HL-60 (cell line): ENCODE data around the gene NEK2.

ENCODE experiments used
- DNase-seq, 2 experiments: peaks; one replicate each; pipeline ENCODE4 v3.0.0-alpha.2; 2010 to 2020; ENCODE audit warnings: low read depth in 1 of 2, low spot score in 1 of 2
- H3K27ac ChIP-seq: fragments of 250-450 bp; sonication (Bioruptor Pico); replicated peaks from 2 replicates; pipeline ENCODE4 v1.5.1; 2020; ENCODE audit warnings: mild to moderate bottlenecking, moderate library complexity
- H3K27me3 ChIP-seq: fragments of 250-450 bp; sonication (Bioruptor Pico); 2 replicates; pipeline ENCODE4 v1.5.1; 2021; ENCODE audit warnings: mild to moderate bottlenecking, moderate library complexity; ENCODE audit not compliant: insufficient read depth, poor library complexity, severe bottlenecking
- H3K4me3 ChIP-seq: replicated peaks from 2 replicates; pipeline ENCODE4 v1.5.1; 2011; ENCODE audit warnings: mild to moderate bottlenecking, control low read depth, low read length; ENCODE audit not compliant: insufficient read depth
- GABPA ChIP-seq: IDR thresholded peaks from 2 replicates; pipeline ENCODE4 v1.6.1; 2012; ENCODE audit warnings: low read depth
- POLR2AphosphoS5 ChIP-seq: IDR thresholded peaks from 2 replicates; pipeline ENCODE4 v1.6.1; 2012; ENCODE audit warnings: low read depth
- SPI1 ChIP-seq: IDR thresholded peaks from 2 replicates; pipeline ENCODE4 v1.6.1; 2012; ENCODE audit warnings: low read depth, mild to moderate bottlenecking, borderline replicate concordance
- TF ChIP-seq, protein P1 (sequence below): IDR thresholded peaks from 2 replicates; pipeline ENCODE4 v1.6.1; 2012; ENCODE audit warnings: low read depth; ENCODE audit not compliant: insufficient replicate concordance
- TF ChIP-seq, protein P2 (sequence below): IDR thresholded peaks from one replicate; pipeline ENCODE4 v1.5.1; 2011; ENCODE audit warnings: low read length, control low read depth, inconsistent platforms; ENCODE audit not compliant: insufficient read depth

Gene NEK2

DNA sequence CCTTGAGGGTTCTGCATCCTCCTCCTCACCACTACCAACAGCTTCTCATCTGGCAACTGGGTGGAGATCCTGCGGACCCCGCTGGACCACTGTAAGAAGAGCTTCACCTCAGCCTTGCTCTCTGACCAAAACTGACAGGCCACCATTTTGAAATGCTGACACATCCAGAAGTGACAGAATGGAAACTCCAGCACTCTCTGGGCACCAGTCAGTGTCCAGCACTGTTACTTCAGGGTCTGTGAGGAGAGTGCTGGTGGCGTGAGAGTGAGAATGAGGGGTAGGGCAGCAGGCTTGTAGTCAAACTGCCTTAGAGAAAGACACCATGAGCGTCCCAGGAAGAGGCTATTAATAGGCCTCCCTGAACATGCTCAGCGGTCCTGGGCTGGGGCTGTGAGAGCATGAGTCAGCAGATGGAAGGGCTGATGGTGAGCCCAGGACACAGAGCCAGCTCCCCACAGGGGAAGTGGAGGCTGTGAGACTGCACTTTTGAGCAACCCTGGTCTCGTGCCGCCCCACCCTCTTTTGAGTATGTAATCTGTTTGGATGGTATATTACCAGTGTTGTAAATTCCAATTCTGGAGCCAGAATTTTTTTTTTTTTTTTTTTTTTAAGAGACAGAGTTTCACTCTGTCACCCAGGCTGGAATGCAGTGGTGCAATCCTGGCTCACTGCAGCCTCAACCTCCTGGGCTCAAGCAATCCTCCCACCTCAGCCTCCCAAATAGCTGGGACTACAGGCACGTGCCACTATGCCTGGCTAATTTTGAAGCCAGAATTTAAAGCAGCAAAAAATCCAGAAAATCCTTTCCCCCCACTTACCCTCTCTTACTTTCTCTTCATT is 62.1 kb downstream of the NEK2 start:
- Histone ChIP-seq H3K4me3 (no peak overlapping the region), H3K27ac (peak overlapping the region; percentile 57)
- TF ChIP-seq SPI1 (peak; percentile 86), POLR2AphosphoS5 (0 out of 2 replicates have a peak, but pooled peaks have one; percentile 36), GABPA (no peak)

DNA sequence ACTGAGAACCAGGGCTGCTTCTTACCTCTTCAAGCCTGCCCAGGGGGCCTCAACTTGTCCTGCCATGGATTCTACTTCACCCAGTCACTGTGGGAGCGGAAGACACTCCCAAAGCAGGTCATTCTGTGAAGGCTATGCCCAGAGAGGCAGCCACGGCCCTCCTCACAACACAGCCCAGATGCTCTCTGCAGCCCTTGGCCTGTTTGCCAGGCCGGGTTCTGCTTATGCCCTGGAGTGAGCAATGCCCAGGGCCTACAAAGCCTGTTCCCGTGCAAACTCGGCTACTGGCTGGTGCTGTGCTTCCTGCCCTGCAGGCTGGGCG is 62.7 kb downstream of the NEK2 start:
- peak overlapping the region; percentile 57 for H3K27ac ChIP-seq
- no peak for DNase-seq
- no peak overlapping the region for H3K4me3 ChIP-seq
- no peaks in the 10 kb centered on the region for H3K27me3 ChIP-seq
- TF ChIP-seq, protein P1, sequence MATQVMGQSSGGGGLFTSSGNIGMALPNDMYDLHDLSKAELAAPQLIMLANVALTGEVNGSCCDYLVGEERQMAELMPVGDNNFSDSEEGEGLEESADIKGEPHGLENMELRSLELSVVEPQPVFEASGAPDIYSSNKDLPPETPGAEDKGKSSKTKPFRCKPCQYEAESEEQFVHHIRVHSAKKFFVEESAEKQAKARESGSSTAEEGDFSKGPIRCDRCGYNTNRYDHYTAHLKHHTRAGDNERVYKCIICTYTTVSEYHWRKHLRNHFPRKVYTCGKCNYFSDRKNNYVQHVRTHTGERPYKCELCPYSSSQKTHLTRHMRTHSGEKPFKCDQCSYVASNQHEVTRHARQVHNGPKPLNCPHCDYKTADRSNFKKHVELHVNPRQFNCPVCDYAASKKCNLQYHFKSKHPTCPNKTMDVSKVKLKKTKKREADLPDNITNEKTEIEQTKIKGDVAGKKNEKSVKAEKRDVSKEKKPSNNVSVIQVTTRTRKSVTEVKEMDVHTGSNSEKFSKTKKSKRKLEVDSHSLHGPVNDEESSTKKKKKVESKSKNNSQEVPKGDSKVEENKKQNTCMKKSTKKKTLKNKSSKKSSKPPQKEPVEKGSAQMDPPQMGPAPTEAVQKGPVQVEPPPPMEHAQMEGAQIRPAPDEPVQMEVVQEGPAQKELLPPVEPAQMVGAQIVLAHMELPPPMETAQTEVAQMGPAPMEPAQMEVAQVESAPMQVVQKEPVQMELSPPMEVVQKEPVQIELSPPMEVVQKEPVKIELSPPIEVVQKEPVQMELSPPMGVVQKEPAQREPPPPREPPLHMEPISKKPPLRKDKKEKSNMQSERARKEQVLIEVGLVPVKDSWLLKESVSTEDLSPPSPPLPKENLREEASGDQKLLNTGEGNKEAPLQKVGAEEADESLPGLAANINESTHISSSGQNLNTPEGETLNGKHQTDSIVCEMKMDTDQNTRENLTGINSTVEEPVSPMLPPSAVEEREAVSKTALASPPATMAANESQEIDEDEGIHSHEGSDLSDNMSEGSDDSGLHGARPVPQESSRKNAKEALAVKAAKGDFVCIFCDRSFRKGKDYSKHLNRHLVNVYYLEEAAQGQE, result no peak
- TF ChIP-seq SPI1 (no peak), GABPA (no peak), POLR2AphosphoS5 (no peak)
- TF ChIP-seq, protein P2, sequence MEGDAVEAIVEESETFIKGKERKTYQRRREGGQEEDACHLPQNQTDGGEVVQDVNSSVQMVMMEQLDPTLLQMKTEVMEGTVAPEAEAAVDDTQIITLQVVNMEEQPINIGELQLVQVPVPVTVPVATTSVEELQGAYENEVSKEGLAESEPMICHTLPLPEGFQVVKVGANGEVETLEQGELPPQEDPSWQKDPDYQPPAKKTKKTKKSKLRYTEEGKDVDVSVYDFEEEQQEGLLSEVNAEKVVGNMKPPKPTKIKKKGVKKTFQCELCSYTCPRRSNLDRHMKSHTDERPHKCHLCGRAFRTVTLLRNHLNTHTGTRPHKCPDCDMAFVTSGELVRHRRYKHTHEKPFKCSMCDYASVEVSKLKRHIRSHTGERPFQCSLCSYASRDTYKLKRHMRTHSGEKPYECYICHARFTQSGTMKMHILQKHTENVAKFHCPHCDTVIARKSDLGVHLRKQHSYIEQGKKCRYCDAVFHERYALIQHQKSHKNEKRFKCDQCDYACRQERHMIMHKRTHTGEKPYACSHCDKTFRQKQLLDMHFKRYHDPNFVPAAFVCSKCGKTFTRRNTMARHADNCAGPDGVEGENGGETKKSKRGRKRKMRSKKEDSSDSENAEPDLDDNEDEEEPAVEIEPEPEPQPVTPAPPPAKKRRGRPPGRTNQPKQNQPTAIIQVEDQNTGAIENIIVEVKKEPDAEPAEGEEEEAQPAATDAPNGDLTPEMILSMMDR, result no peak

More for the DNA sequence above, 62.1 kb downstream of the NEK2 start:
- H3K27me3 ChIP-seq, result no peaks in the 10 kb centered on the region
- DNase-seq, result peak; percentile 86 to 95
